ENCODE results near the gene CCDC7. TPM values are rescaled to one million over a fixed set of nuclear protein-coding genes. Genes with fewer than 3 reads are reported as not detected.
A peak's percentile ranks its signal among the peaks of the same experiment; 100 is the strongest.

Gene CCDC7
- total RNA-seq, 2 donors from 2014 or later = 60.4 to 73.0 TPM

DNA sequence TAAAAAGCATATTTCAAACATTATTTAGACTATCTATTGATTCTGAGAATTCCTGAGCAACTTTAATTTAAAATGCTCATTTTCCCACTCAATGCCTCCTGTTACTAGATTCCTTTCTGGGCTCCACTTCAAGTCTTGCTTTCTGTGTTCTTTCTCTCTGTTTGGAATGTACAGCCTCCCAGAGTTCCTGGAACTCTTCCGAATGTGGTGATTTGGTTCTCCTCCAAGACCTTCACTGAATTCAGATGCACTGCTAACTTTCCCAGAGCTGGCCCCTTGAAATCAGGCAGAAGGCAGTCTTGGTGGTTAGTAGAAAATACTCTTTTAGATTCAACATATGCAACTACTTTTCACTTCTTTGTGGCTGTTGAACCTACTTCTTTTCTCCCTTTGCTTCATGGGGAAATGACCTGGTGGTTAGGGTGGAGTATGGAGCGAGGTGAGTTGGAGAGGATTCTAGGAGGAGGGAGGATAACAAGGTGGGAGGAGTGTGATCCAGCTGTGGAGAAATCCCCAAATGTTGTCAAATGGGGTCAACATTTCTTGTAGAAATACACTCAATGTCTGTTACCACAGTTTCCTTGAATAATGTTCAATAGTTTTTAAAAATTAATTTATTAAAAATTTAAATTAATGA is 27.9 kb upstream of the CCDC7 start:
- H3K36me3 Mint-ChIP-seq (ENCODE audit: low read depth) = no peaks in the 10 kb centered on the region
- ATAC-seq = no peak

DNA sequence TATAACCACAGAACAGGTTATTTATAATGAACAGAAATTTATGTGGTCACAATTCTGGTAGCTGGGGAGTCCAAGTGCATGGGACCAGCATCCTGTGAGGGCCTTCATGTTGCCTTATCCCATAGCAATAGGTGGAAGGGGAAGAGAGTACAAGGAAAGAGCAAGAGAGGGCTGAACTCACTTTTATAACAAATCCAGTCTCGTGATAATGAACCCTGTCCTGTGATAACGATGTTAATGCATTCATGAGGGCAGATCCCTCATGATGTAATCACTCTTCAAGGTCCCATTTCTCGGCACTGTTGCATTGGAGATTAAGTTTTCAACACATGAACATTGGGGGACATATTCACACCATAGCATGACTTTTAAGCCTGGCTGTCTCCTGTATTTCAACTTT is 27.4 kb upstream of the CCDC7 start:
- H3K4me1 Mint-ChIP-seq = peaks cover 2% of the 10 kb centered on the region
- no peak overlapping the region for H3K4me3 Mint-ChIP-seq
- no peaks in the 10 kb centered on the region for H3K36me3 Mint-ChIP-seq (ENCODE audit: low read depth)
- H3K27ac Mint-ChIP-seq = no peak overlapping the region
- no peaks in the 10 kb centered on the region for H3K9me3 ChIP-seq (ENCODE audit: control insufficient read depth, low read length, poor library complexity, severe bottlenecking)
- DNase-seq (no peak), ATAC-seq (no peak)
- no peaks in the 10 kb centered on the region for H3K27me3 Mint-ChIP-seq

More for the DNA sequence above, 27.9 kb upstream of the CCDC7 start:
- no peaks in the 10 kb centered on the region for H3K9me3 ChIP-seq (ENCODE audit: control insufficient read depth, low read length, poor library complexity, severe bottlenecking)
- Mint-ChIP-seq H3K27ac (no peak overlapping the region), H3K27me3 (no peaks in the 10 kb centered on the region), H3K4me3 (no peak overlapping the region), H3K4me1 (peaks cover 5% of the 10 kb centered on the region)
- DNase-seq = no peak

DNA sequence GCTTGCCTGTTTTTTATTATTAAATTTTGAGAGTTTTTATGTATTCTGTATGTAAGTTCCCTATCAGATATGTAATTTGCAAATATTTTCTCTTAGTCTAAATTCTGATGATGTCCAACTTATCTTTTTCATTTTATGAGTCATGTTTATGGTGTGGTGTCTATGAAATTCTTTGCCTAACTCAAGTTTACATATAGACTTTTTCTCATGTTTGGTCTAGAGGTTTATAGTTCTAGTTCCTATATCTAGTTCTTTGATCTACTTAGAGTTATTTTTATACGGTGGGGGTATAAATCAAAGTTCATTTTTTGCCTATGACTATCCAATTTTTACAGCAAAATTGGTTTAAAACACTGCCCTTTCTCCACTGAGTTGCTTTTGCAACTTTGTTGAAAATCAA is 26.3 kb upstream of the CCDC7 start:
- ATAC-seq = no peak
- no peak overlapping the region for H3K4me3 Mint-ChIP-seq
- DNase-seq = no peak
- no peaks in the 10 kb centered on the region for H3K9me3 ChIP-seq (ENCODE audit: control insufficient read depth, low read length, poor library complexity, severe bottlenecking)
- no peak overlapping the region for H3K27ac Mint-ChIP-seq
- no peaks in the 10 kb centered on the region for H3K4me1 Mint-ChIP-seq
- H3K27me3 Mint-ChIP-seq = no peaks in the 10 kb centered on the region
- H3K36me3 Mint-ChIP-seq (ENCODE audit: low read depth) = peaks cover 2% of the 10 kb centered on the region

DNA sequence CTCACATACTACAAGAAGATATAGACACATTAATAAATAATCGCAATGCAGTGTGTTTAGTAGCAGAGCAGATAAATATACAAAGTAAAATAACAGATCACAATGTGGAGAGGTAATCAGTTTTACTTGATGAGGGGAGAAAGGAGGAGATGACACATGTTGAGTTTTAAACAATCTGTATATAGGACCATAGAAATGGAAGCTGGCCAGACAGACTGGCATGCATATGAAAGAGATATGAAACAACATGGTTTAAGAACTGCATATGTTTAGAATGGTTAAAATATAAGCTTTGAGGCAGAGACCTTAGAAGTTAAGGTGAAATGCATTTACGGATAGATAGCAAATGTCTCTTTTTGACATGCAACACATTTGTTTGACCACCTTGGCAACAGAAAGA is 19.8 kb upstream of the CCDC7 start:
- H3K27me3 Mint-ChIP-seq = no peaks in the 10 kb centered on the region
- peaks cover 5% of the 10 kb centered on the region for H3K36me3 Mint-ChIP-seq (ENCODE audit: low read depth)
- no peaks in the 10 kb centered on the region for H3K9me3 ChIP-seq (ENCODE audit: control insufficient read depth, low read length, poor library complexity, severe bottlenecking)
- DNase-seq (no peak), ATAC-seq (no peak)
- H3K4me1 Mint-ChIP-seq = no peaks in the 10 kb centered on the region
- no peak overlapping the region for H3K4me3 Mint-ChIP-seq
- H3K27ac Mint-ChIP-seq = no peak overlapping the region

DNA sequence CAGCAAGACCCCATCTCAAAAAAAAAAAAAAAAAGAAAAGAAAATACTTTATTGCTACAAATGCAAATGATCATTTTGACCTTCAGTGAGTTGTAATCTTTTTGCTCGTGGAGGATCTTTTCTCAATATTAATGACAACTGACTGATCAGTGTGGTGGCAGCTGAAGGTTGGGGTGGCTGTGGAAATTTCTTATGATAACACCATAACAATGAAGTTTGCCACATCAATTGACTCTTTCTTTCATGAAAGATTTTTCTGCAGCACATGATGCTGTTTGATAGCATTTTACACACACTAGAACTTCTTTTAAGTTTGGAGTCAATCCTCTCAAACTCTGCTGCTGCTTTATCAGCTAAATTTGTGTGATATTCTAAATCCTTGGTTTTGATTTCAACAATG is 12.4 kb upstream of the CCDC7 start:
- ATAC-seq = no peak
- H3K4me1 Mint-ChIP-seq = peaks cover 4% of the 10 kb centered on the region
- peaks cover 3% of the 10 kb centered on the region for H3K9me3 ChIP-seq (ENCODE audit: control insufficient read depth, low read length, poor library complexity, severe bottlenecking)
- no peak overlapping the region for H3K4me3 Mint-ChIP-seq
- DNase-seq = no peak
- H3K27me3 Mint-ChIP-seq = no peaks in the 10 kb centered on the region
- no peaks in the 10 kb centered on the region for H3K36me3 Mint-ChIP-seq (ENCODE audit: low read depth)
- H3K27ac Mint-ChIP-seq = no peak overlapping the region

DNA sequence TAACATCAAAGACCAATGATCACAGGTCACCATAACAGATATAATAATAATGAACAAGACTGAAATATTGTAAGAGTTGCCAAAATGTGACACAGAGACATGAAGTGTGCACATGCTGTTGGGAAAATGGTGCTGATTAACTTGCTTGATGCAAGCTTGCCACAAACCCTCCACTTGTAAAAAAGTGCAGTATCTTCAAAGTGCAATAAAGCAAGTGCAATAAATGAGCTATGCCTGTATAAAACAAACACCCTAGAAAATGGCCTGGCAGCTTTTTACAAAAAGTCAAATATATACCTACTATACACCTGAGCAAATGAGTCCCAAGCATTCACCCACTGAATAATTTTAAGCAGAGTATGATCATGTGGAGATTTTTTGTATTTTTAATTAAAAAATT is 9.7 kb upstream of the CCDC7 start:
- Mint-ChIP-seq H3K27me3 (no peaks in the 10 kb centered on the region), H3K4me1 (peaks cover 4% of the 10 kb centered on the region), H3K27ac (no peak overlapping the region), H3K36me3 (ENCODE audit: low read depth) (no peaks in the 10 kb centered on the region), H3K4me3 (no peak overlapping the region)
- ATAC-seq (no peak), DNase-seq (no peak)
- H3K9me3 ChIP-seq (ENCODE audit: control insufficient read depth, low read length, poor library complexity, severe bottlenecking) = peaks cover 3% of the 10 kb centered on the region

DNA sequence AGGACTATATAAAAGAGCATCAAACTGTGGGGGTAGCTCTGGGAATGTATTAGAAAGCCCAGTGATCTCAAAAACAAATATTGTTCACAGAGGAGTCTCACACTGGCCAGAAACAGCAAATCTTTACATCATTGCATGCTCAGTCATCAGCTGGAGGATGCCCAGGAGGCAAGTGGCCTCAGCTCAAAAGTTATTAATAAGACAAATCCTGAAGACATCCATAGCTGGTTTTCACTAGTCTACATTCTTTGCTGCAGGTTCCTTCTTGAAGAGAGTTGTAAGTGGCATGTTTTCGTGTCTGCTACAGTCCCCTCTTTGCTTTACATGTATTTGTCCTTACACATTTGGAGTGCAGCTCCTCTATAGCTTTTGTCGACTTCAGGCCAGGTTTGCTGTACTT is 8.6 kb upstream of the CCDC7 start:
- no peak overlapping the region for H3K4me3 Mint-ChIP-seq
- H3K27ac Mint-ChIP-seq = peak overlapping the region; percentile 14
- no peaks in the 10 kb centered on the region for H3K36me3 Mint-ChIP-seq (ENCODE audit: low read depth)
- H3K4me1 Mint-ChIP-seq = peaks cover 4% of the 10 kb centered on the region
- peaks cover 3% of the 10 kb centered on the region for H3K9me3 ChIP-seq (ENCODE audit: control insufficient read depth, low read length, poor library complexity, severe bottlenecking)
- DNase-seq = no peak
- ATAC-seq = no peak
- H3K27me3 Mint-ChIP-seq = no peaks in the 10 kb centered on the region

DNA sequence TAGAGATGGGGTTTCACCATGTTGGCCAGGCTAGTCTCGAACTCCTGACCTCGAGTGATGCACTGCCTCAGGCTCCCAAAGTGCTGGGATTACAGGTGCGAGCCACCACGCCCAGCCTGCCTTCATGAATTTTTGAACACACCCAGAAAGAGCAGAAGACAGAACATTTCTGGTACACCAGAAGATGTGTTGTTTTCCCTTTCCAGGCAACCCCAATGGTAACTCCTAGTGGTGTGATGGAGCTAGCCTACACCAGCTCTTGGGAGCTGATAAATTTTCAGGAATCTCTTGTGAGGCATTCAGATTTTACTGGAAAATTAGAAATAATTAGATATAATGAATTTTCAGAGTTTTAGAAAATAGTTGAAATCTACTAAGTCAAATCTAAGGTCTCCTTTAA is 904 bp upstream of the CCDC7 start:
- H3K4me3 Mint-ChIP-seq = no peak overlapping the region
- peaks cover 4% of the 10 kb centered on the region for H3K36me3 Mint-ChIP-seq (ENCODE audit: low read depth)
- peak overlapping the region; percentile 99 for H3K27ac Mint-ChIP-seq
- H3K9me3 ChIP-seq (ENCODE audit: control insufficient read depth, low read length, poor library complexity, severe bottlenecking) = no peaks in the 10 kb centered on the region
- no peaks in the 10 kb centered on the region for H3K27me3 Mint-ChIP-seq
- H3K4me1 Mint-ChIP-seq = peaks cover 11% of the 10 kb centered on the region
- DNase-seq = no peak
- ATAC-seq = no peak

DNA sequence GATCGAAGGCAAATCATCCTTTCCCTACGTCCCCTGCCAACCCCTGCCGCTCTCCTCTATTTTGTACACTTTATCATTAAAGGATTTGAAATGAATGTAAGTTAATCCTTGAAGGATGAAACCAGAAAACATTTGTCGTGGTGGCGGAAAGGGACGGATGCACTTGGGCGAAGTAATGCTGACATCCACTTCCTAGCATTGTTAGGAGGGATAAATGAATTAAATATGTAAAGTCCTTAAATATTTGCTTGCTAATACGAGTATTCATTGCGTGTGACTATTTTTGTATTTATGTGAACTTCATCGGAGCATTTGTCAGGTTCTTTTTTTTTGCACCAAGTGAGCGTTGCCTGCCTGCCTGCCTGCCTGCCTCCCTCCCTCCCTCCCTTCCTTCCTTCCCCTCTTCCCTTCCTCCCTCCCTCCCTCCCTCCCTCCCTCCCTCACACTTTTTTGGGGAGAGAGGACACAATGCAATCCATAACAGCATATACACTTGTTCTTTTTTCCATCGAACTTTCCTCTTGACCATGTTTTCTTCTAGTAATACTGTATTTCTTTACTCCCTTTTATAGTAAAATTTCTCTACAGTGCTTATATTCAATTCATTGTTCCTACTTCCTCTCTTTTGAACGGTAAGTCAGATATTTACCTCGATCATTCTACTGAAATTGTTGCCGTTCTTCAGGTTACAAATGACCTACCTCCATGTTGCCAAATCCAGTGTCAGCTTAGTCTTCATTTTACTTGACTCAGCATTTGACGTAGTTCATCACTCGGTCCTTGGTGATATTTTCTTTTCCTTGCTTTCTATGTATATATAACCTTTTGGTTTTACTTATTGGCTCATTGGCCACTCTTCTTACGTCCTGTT is 831 bp downstream of the CCDC7 start:
- peak overlapping the region; percentile 97 for H3K4me3 Mint-ChIP-seq
- H3K27me3 Mint-ChIP-seq = no peaks in the 10 kb centered on the region
- DNase-seq (no peak), ATAC-seq (no peak)
- H3K9me3 ChIP-seq (ENCODE audit: control insufficient read depth, low read length, poor library complexity, severe bottlenecking) = no peaks in the 10 kb centered on the region
- peak overlapping the region; percentile 99 for H3K27ac Mint-ChIP-seq
- peaks cover 15% of the 10 kb centered on the region for H3K4me1 Mint-ChIP-seq
- H3K36me3 Mint-ChIP-seq (ENCODE audit: low read depth) = peaks cover 6% of the 10 kb centered on the region

DNA sequence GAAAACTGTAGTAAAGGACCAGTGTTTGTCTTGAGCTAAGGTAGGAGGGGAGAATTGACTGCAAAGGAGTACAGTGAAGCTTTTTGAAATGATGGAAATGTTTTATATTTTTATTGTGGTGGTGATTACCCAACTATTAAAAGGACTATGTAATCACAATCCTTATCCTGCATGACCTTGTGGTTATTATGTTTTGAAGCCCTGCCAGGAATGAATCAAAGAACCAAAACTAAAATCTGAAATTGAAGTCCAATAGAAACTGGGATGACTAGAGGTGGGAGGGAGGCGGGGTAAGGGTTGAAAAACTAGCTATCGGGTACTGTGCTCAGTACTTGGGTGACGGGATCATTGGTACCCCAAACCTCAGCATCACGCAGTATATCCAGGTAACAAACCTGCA is 8.2 kb downstream of the CCDC7 start:
- Mint-ChIP-seq H3K4me1 (peaks cover 24% of the 10 kb centered on the region), H3K27me3 (no peaks in the 10 kb centered on the region), H3K27ac (no peak overlapping the region), H3K4me3 (no peak overlapping the region), H3K36me3 (ENCODE audit: low read depth) (peaks cover 18% of the 10 kb centered on the region)
- DNase-seq (no peak), ATAC-seq (no peak)
- no peaks in the 10 kb centered on the region for H3K9me3 ChIP-seq (ENCODE audit: control insufficient read depth, low read length, poor library complexity, severe bottlenecking)

DNA sequence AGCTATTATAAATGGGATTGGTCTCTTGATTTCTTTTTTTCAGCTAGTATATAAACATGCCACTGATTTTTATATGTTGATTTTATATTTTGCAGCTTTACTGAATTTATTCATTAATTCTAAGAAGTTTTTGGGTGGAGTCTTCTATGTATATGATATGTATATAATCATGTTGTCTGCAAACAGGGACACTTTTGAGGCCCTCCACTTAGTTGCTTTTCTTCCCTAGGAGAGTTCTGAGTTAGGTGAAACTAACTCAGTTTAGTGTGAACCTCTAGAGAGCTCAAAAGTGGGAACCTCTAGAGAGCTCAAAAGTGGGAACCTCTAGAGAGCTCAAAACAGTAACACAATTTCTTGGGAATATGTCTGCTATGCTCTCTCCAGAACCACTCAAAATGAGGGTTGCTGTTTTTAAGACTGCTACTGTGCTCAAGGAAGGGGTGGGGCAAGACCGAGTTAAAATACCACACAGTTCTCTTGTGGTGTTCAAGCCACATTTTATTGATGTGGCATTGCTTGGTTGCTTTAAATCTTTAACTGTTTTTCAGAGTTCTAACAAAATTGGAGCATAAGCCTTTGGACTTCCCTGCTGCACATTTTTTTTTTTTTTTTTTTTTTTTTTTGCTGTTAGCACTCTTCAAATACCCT is 13.2 kb downstream of the CCDC7 start:
- no peaks in the 10 kb centered on the region for H3K27me3 Mint-ChIP-seq
- peak overlapping the region; percentile 71 for H3K27ac Mint-ChIP-seq
- peaks cover 8% of the 10 kb centered on the region for H3K36me3 Mint-ChIP-seq (ENCODE audit: low read depth)
- no peaks in the 10 kb centered on the region for H3K9me3 ChIP-seq (ENCODE audit: control insufficient read depth, low read length, poor library complexity, severe bottlenecking)
- peak; percentile 99 for ATAC-seq
- peak overlapping the region; percentile 45 for H3K4me3 Mint-ChIP-seq
- peak; percentile 11 to 15 (median 12) for DNase-seq
- peaks cover 30% of the 10 kb centered on the region for H3K4me1 Mint-ChIP-seq

DNA sequence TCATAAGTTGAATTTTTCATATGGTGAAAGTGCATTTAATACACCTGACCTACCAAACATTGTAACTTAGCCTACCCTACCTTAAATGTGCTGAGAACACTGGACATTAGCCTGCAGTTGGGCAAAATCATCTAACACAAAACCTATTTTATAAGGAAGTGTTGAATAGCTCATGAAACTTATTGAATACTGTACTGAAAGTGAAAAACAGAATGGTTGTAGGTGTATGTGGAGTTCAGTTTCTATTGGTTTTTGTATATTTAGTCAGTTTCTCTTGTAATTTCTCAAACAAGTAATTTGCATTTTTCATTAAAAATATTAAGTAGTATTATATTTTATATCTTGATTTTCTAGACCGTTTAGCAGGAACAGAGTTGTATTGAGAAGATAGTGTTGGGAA is 15.3 kb downstream of the CCDC7 start:
- ATAC-seq = no peak
- H3K4me1 Mint-ChIP-seq = peaks cover 36% of the 10 kb centered on the region

DNA sequence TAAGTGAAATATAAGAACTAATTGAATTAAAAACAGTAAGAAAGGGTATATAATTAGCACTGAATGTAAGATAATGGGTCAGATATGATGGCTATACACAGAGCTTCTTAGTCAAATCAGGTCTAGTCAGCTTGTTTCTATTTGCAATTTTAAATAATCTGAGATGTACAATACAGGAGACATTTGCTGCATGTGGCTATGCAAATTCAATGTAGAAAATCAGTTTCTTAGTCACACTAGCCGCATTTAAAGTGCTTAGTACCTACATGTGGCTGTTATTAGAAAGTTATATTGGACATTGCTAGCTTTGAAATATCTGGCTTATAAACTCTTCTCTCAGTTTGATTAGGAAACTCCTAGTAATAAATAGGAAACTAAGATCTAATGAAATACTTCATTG is 25.3 kb downstream of the CCDC7 start:
- ATAC-seq = no peak
- Mint-ChIP-seq H3K4me1 (peaks cover 11% of the 10 kb centered on the region), H3K4me3 (no peak overlapping the region)

More for the DNA sequence above, 15.3 kb downstream of the CCDC7 start:
- no peaks in the 10 kb centered on the region for H3K27me3 Mint-ChIP-seq
- DNase-seq = no peak
- no peak overlapping the region for H3K4me3 Mint-ChIP-seq
- H3K36me3 Mint-ChIP-seq (ENCODE audit: low read depth) = peaks cover 7% of the 10 kb centered on the region
- peak overlapping the region; percentile 71 for H3K27ac Mint-ChIP-seq
- no peaks in the 10 kb centered on the region for H3K9me3 ChIP-seq (ENCODE audit: control insufficient read depth, low read length, poor library complexity, severe bottlenecking)

More for the DNA sequence above, 25.3 kb downstream of the CCDC7 start:
- H3K9me3 ChIP-seq (ENCODE audit: control insufficient read depth, low read length, poor library complexity, severe bottlenecking) = no peaks in the 10 kb centered on the region
- Mint-ChIP-seq H3K27me3 (no peaks in the 10 kb centered on the region), H3K27ac (no peak overlapping the region), H3K36me3 (ENCODE audit: low read depth) (peaks cover 25% of the 10 kb centered on the region)
- no peak for DNase-seq
